ENCODE data around the gene USF1. TPM values are rescaled to one million over a fixed set of nuclear protein-coding genes. Genes with fewer than 3 reads are reported as not detected.

The USF1 gene
- polyA plus RNA-seq, 1 donor (not counting 4 experiments of a cell fraction or from before 2014, with no cell fraction given): 31.6 TPM

- TF ChIP-seq EZH2 (IDR thresholded peaks at IDR 0.05; ENCODE audit: low read length): no peak
- TF ChIP-seq, protein P1, sequence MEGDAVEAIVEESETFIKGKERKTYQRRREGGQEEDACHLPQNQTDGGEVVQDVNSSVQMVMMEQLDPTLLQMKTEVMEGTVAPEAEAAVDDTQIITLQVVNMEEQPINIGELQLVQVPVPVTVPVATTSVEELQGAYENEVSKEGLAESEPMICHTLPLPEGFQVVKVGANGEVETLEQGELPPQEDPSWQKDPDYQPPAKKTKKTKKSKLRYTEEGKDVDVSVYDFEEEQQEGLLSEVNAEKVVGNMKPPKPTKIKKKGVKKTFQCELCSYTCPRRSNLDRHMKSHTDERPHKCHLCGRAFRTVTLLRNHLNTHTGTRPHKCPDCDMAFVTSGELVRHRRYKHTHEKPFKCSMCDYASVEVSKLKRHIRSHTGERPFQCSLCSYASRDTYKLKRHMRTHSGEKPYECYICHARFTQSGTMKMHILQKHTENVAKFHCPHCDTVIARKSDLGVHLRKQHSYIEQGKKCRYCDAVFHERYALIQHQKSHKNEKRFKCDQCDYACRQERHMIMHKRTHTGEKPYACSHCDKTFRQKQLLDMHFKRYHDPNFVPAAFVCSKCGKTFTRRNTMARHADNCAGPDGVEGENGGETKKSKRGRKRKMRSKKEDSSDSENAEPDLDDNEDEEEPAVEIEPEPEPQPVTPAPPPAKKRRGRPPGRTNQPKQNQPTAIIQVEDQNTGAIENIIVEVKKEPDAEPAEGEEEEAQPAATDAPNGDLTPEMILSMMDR (optimal IDR thresholded peaks at IDR 0.05 in 1 of 3, IDR thresholded peaks at IDR 0.05 in 1 of 3, conservative IDR thresholded peaks at IDR 0.05 in 1 of 3; ENCODE audit: extremely low read depth in 1 of 3, insufficient read depth in 2 of 3, low read length in 3 of 3): no peak
- Histone ChIP-seq H4K20me1 (ENCODE audit: control insufficient read depth, extremely low read depth, insufficient read depth, low read length) (no peaks in the 10 kb centered on the region), H3K9ac (ENCODE audit: control insufficient read depth, extremely low read depth, insufficient read depth, low read length) (no peak overlapping the region), H3K9me3 (ENCODE audit: control insufficient read depth, low read depth, low read length) (no peaks in the 10 kb centered on the region), H3K4me1 (ENCODE audit: control insufficient read depth, extremely low read depth, insufficient read depth, low read length) (peaks cover 61% of the 10 kb centered on the region), H3K36me3 (ENCODE audit: control insufficient read depth in 2 of 2, extremely low read depth in 1 of 2, insufficient read depth in 2 of 2, low read length in 2 of 2) (no peaks in the 10 kb centered on the region), H3K27me3 (ENCODE audit: control insufficient read depth, extremely low read depth, insufficient read depth, low read length) (no peaks in the 10 kb centered on the region), H3K79me2 (ENCODE audit: control insufficient read depth, insufficient read depth, low read length) (no peaks in the 10 kb centered on the region), H3K27ac (ENCODE audit: control insufficient read depth, insufficient read depth, low read length) (peak overlapping the region; percentile 6), H3K9me1 (ENCODE audit: control insufficient read depth, extremely low read depth, insufficient read depth, low read length) (no peaks in the 10 kb centered on the region), H3K4me2 (ENCODE audit: control insufficient read depth, extremely low read depth, insufficient read depth, low read depth, low read length) (peak overlapping the region; percentile 23), H2AFZ (ENCODE audit: control insufficient read depth, low read length) (no peak overlapping the region), H3K4me3 (ENCODE audit: control insufficient read depth in 2 of 3, extremely low read depth in 1 of 3, insufficient read depth in 2 of 3, low read depth in 1 of 3, low read length in 3 of 3) (no peak overlapping the region)
- dilution Hi-C loops (cut with MboI; ENCODE audit: extremely low pct_ligation_motif_present, low sequenced_read_pairs): no loop called here
- DNase-seq (ENCODE audit: low read depth, low spot score) (no peak), FAIRE-seq (peak; percentile 32)
Observed at GRCh38 chr1:161086457-161086856, 40.7 kb upstream of the USF1 start.

DNA sequence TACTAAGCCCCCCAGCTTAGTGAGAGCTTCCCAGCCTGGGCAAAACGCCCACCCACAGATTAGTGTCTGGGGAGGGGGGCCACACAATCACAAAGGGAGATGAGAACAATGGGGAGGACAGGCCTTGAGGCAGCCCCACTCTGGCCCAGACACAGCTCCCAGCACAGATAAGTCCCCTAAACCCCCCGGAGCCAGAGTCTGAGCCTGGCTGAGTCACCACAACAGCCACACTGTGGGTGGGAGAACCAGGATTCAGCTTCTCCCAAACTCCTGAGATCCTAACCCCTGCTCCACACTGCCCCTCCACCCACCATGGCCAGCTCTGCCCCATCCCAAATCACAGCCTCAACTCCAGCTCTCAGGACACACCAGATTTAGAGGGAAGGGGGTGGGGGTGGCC lies 39.4 kb upstream of the USF1 start:
- Histone ChIP-seq H3K4me3 (ENCODE audit: control insufficient read depth in 2 of 3, extremely low read depth in 1 of 3, insufficient read depth in 2 of 3, low read depth in 1 of 3, low read length in 3 of 3) (no peak overlapping the region), H3K4me2 (ENCODE audit: control insufficient read depth, extremely low read depth, insufficient read depth, low read depth, low read length) (no peak overlapping the region), H3K9ac (ENCODE audit: control insufficient read depth, extremely low read depth, insufficient read depth, low read length) (peak overlapping the region; percentile 18), H3K27ac (ENCODE audit: control insufficient read depth, insufficient read depth, low read length) (no peak overlapping the region), H3K4me1 (ENCODE audit: control insufficient read depth, extremely low read depth, insufficient read depth, low read length) (peaks cover 73% of the 10 kb centered on the region), H3K9me1 (ENCODE audit: control insufficient read depth, extremely low read depth, insufficient read depth, low read length) (no peaks in the 10 kb centered on the region), H3K79me2 (ENCODE audit: control insufficient read depth, insufficient read depth, low read length) (no peaks in the 10 kb centered on the region), H2AFZ (ENCODE audit: control insufficient read depth, low read length) (no peak overlapping the region), H4K20me1 (ENCODE audit: control insufficient read depth, extremely low read depth, insufficient read depth, low read length) (no peaks in the 10 kb centered on the region), H3K27me3 (ENCODE audit: control insufficient read depth, extremely low read depth, insufficient read depth, low read length) (no peaks in the 10 kb centered on the region), H3K36me3 (ENCODE audit: control insufficient read depth in 2 of 2, extremely low read depth in 1 of 2, insufficient read depth in 2 of 2, low read length in 2 of 2) (no peaks in the 10 kb centered on the region), H3K9me3 (ENCODE audit: control insufficient read depth, low read depth, low read length) (no peaks in the 10 kb centered on the region)
- FAIRE-seq (no peak), DNase-seq (ENCODE audit: low read depth, low spot score) (no peak)
- dilution Hi-C loops (cut with MboI; ENCODE audit: extremely low pct_ligation_motif_present, low sequenced_read_pairs): no loop called here
- no peak for TF ChIP-seq EZH2 (IDR thresholded peaks at IDR 0.05; ENCODE audit: low read length)
- TF ChIP-seq, protein P1 (optimal IDR thresholded peaks at IDR 0.05 in 1 of 3, IDR thresholded peaks at IDR 0.05 in 1 of 3, conservative IDR thresholded peaks at IDR 0.05 in 1 of 3; ENCODE audit: extremely low read depth in 1 of 3, insufficient read depth in 2 of 3, low read length in 3 of 3): no peak

Data from keratinocyte (primary cell).